ENCODE data around the gene OSGEP. TPM values are rescaled to one million over a fixed set of nuclear protein-coding genes. Genes with fewer than 3 reads are reported as not detected.
A peak's percentile ranks its signal among the peaks of the same experiment; 100 is the strongest.

OSGEP gene
- total and polyA plus RNA-seq, 2 of the 13 experiments (the other 11 are each of a cell fraction or from before 2014, with no cell fraction given), result 39.7 to 41.1 TPM

- TF ChIP-seq ZNF780A (CRISPR knock-in tag; IDR thresholded peaks at IDR 0.05) (no peak), KLF6 (CRISPR knock-in tag; IDR thresholded peaks at IDR 0.05) (peak; percentile 65; the same call in 1 of the 2 replicates), HMGA1 (CRISPR knock-in tag; conservative IDR thresholded peaks at IDR 0.05) (no peak), BCLAF1 (IDR thresholded peaks at IDR 0.05) (no peak), KLF11 (CRISPR knock-in tag; IDR thresholded peaks at IDR 0.05) (peak; percentile 85), ZNF253 (CRISPR knock-in tag; IDR thresholded peaks at IDR 0.05; ENCODE audit: borderline replicate concordance) (no peak), MBD4 (IDR thresholded peaks at IDR 0.05; ENCODE audit: borderline replicate concordance, low read length) (no peak), RFX5 (IDR thresholded peaks at IDR 0.05; ENCODE audit: low read depth, low read length) (no peak; the same call in none of the 2 replicates), ELK4 (CRISPR knock-in tag; IDR thresholded peaks at IDR 0.05; ENCODE audit: borderline replicate concordance) (no peak), ZNF687 (CRISPR knock-in tag; IDR thresholded peaks at IDR 0.05) (peak; percentile 97), KDM2A (CRISPR knock-in tag; IDR thresholded peaks at IDR 0.05; ENCODE audit: borderline replicate concordance, low read depth) (peak; percentile 88), SP140L (CRISPR knock-in tag; IDR thresholded peaks at IDR 0.05; ENCODE audit: borderline replicate concordance) (no peak; the same call in 1 of the 2 replicates), ZXDC (CRISPR knock-in tag; IDR thresholded peaks at IDR 0.05) (no peak), ZNF143 (CRISPR knock-in tag; IDR thresholded peaks at IDR 0.05) (peak; percentile 10; the same call in 1 of the 2 replicates), NFKB2 (CRISPR knock-in tag; IDR thresholded peaks at IDR 0.05; ENCODE audit: borderline replicate concordance) (peak; percentile 63; the same call in 1 of the 2 replicates), RBM22 (optimal IDR thresholded peaks at IDR 0.05; ENCODE audit: low read length) (peak; percentile 59), ZNF20 (CRISPR knock-in tag; IDR thresholded peaks at IDR 0.05) (no peak; the same call in 1 of the 2 replicates), TEAD2 (CRISPR knock-in tag; IDR thresholded peaks at IDR 0.05) (no peak)
Measured at GRCh38 chr14:20454516-20455354, at the start of gene OSGEP, which contains the start of gene APEX1 (continued).
